Fibroblast of the aortic adventitia (primary cell): ENCODE data around the gene GPD2. TPM values are rescaled to one million over a fixed set of nuclear protein-coding genes. Genes with fewer than 3 reads are reported as not detected.

ENCODE experiments used
- DNase-seq: peaks from one replicate; pipeline ENCODE4 v3.0.0-alpha.2; 2010; ENCODE audit warnings: low read depth
- H3K4me3 ChIP-seq: 2 replicates; pipeline ENCODE4 v1.5.1; 2011; ENCODE audit warnings: low read depth, mild to moderate bottlenecking, control low read depth, low read length, moderate library complexity
- CTCF ChIP-seq: IDR thresholded peaks from 2 replicates; pipeline ENCODE4 v1.5.1; 2011; ENCODE audit warnings: mild to moderate bottlenecking, low read length, control low read depth, inconsistent platforms; ENCODE audit not compliant: insufficient read depth
- total RNA-seq: library from RNA; depleted of rRNA; stranded (reverse); fragments of >200 nt; gene quantifications from 2 replicates; pipeline ENCODE4 v1.2.3, GENCODE V29; 2012; ENCODE audit warnings: low replicate concordance

The GPD2 gene
- total RNA-seq, 1 donor, result 89.7 TPM

- H3K4me3 ChIP-seq, result no peak overlapping the region
- DNase-seq, result no peak
- TF ChIP-seq CTCF, result no peak
Observed at GRCh38 chr2:156459720-156460119, 23.5 kb downstream of the GPD2 start.

GRCh38 chr2:156464106-156464505, 27.9 kb downstream of the GPD2 start:
- no peak for TF ChIP-seq CTCF
- H3K4me3 ChIP-seq, result no peak overlapping the region
- peak; percentile 41 for DNase-seq

- no peak overlapping the region for H3K4me3 ChIP-seq
- TF ChIP-seq CTCF, result no peak
- peak; percentile 61 for DNase-seq
Observed at GRCh38 chr2:156465573-156465972, 29.4 kb downstream of the GPD2 start.

- peak; percentile 93 for DNase-seq
- peak overlapping the region; percentile 54 for H3K4me3 ChIP-seq
- no peak for TF ChIP-seq CTCF
Observed at GRCh38 chr2:156466739-156467405, 30.7 kb downstream of the GPD2 start.

GRCh38 chr2:156470975-156471583, 34.9 kb downstream of the GPD2 start:
- no peak for TF ChIP-seq CTCF
- no peak for DNase-seq
- no peak overlapping the region for H3K4me3 ChIP-seq

GRCh38 chr2:156471762-156472161, 35.6 kb downstream of the GPD2 start:
- no peak overlapping the region for H3K4me3 ChIP-seq
- TF ChIP-seq CTCF, result no peak
- no peak for DNase-seq
